ENCODE results near the gene TSN.

DNA sequence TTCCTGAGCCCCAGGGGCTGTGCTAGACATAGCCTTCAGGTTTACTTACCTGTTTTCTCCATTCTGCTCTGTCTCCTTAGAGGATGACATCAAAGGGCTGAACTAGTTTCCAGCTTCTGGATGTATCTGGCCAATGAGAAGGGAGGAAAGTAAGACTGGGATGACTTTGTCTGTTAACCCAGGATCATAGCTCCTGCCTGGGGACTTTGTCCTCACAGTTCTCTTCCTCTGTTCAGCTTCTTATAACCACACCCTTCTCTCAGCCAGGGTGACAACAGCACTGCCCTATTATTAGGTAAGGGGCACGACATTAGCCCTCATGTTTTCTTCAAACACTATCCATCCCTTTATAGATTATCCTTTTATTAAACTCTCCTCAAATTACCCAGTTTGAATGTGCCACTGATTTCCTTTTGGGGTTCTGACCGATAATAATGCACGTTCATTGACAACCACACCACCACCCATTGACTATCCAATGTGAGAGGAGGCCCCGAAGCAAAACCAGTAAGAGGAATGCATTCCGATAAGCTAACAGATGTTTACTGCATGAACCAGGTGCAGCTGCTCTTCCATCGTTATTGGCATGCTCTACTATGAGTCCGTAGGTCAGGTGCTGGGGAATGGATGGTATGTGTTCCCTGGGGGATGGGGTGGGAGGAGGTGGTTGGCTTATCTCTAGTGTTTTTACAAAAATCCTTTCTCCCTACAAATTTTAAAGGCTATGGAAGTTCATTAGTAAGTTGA, 23.5 kb downstream of the TSN start:
- TF ChIP-seq, protein P1, sequence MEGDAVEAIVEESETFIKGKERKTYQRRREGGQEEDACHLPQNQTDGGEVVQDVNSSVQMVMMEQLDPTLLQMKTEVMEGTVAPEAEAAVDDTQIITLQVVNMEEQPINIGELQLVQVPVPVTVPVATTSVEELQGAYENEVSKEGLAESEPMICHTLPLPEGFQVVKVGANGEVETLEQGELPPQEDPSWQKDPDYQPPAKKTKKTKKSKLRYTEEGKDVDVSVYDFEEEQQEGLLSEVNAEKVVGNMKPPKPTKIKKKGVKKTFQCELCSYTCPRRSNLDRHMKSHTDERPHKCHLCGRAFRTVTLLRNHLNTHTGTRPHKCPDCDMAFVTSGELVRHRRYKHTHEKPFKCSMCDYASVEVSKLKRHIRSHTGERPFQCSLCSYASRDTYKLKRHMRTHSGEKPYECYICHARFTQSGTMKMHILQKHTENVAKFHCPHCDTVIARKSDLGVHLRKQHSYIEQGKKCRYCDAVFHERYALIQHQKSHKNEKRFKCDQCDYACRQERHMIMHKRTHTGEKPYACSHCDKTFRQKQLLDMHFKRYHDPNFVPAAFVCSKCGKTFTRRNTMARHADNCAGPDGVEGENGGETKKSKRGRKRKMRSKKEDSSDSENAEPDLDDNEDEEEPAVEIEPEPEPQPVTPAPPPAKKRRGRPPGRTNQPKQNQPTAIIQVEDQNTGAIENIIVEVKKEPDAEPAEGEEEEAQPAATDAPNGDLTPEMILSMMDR (IDR thresholded peaks at IDR 0.05), result no peak
- TF ChIP-seq POLR2A (IDR thresholded peaks at IDR 0.05) (no peak), POLR2AphosphoS5 (IDR thresholded peaks at IDR 0.05) (no peak)

All from prostate gland (tissue), 2 donors.